Measurements from ENCODE around the gene NID2. TPM values are rescaled to one million over a fixed set of nuclear protein-coding genes. Genes with fewer than 3 reads are reported as not detected.

NID2 gene
- total and polyA plus RNA-seq, 10 of the 15 experiments (the other 5 are each of a cell fraction or from before 2014, with no cell fraction given), result 0.04 to 0.49 (median 0.23) TPM; not detected in 3

DNA sequence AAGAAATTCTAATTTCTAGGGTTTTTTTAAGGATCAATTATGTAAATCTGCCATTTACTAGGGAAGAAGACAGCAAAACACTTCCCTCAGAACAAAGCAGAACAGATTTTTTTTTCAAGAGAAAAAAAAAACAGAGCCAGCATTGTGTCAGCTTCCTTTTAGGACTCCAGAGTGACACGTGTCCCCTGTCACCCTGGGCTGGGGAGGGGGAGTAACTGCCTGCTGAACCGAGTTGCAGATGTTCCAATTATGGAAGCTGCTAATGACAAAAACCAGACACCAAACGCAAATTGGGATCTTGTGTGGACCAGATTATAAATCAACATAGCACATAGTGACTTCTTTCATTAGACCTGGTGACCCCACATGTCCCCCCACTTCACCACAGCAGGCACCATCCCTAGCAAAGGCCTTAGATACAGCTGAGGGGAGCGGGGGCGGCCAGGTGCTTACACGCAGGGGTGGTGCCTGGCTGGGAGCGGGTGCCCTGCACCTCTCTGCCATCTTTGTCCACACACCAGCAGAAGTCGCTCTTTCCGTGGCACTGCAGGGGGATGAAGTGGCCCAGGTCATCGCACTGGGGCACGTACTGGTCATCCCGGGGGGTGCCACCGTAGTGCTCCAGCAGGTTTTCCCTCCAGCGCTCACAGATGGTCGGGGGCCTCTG, 54.1 kb downstream of the NID2 start:
- no TSS peak for BruUV-seq (replicated peaks)
- Histone ChIP-seq H3K4me2 (ENCODE audit: control insufficient read depth, insufficient read depth) (no peak overlapping the region), H3K79me2 (ENCODE audit: control insufficient read depth, insufficient read depth, low read length) (no peaks in the 10 kb centered on the region), H3K4me3 (no peak overlapping the region), H3K9ac (ENCODE audit: control insufficient read depth, insufficient read depth, low read length) (no peak overlapping the region), H3K36me3 (ENCODE audit: control insufficient read depth in 2 of 2, insufficient read depth in 2 of 2, low read length in 1 of 2) (peaks cover 7 to 9% of the 10 kb centered on the region in 2 experiments; a peak in 3 of 4 replicates), H4K20me1 (ENCODE audit: control insufficient read depth, insufficient read depth) (no peaks in the 10 kb centered on the region), H2AFZ (ENCODE audit: control insufficient read depth, low read depth, low read length) (no peak overlapping the region), H3K9me3 (replicated peaks; ENCODE audit: control insufficient read depth, insufficient read depth, low read length) (no peaks in the 10 kb centered on the region), H3K27ac (ENCODE audit: control insufficient read depth, insufficient read depth) (no peak overlapping the region), H3K27me3 (replicated peaks in 1 of 2; ENCODE audit: control insufficient read depth in 2 of 2, insufficient read depth in 2 of 2, low read length in 1 of 2) (no peaks in the 10 kb centered on the region), H3K4me1 (ENCODE audit: control insufficient read depth, insufficient read depth, low read length) (no peaks in the 10 kb centered on the region)
- intact Hi-C loops (cut with micrococcal nuclease; ENCODE audit: unreplicated experiment) (no loop called here), in situ Hi-C loops (cut with MboI) (no loop called here)
- WGBS (ENCODE audit: insufficient coverage, insufficient replicate concordance, low lambda C conversion rate, missing lambda C conversion rate), result 76% methylated on average over 15 of the region's 15 CpGs
- FAIRE-seq (no peak), ATAC-seq (no peak), DNase-seq (ENCODE audit: low read depth, low spot score) (no peak)
- ChIA-PET CTCF (interaction anchor here (0.6 to 2.7 kb wide), 6 partner anchors 12 to 117 kb away, joined by 3 to 20 read pairs (median 3); no protein-coding TSS in a partner anchor), RAD21 (ENCODE audit: unreplicated experiment) (no interaction called here), POLR2A (no interaction called here), SMC1A (ENCODE audit: uncharacterized antibody, unreplicated experiment) (interaction anchor here (0.8 kb wide), 1 partner anchor 17 kb away, joined by 3 read pairs; no protein-coding TSS in a partner anchor)
- TF ChIP-seq RCOR1 (conservative IDR thresholded peaks at IDR 0.05; ENCODE audit: low read depth, low read length) (no peak), MEF2B (IDR thresholded peaks at IDR 0.05; ENCODE audit: partially characterized antibody, poor library complexity, severe bottlenecking) (no peak), ZNF24 (IDR thresholded peaks at IDR 0.05) (no peak), EP300 (IDR thresholded peaks at IDR 0.05; ENCODE audit: borderline replicate concordance in 1 of 2, control insufficient read depth in 1 of 2, low read depth in 2 of 2, low read length in 2 of 2) (no peak), RAD21 (IDR thresholded peaks at IDR 0.05; ENCODE audit: insufficient read depth, low read depth, low read length) (no peak), IRF3 (IDR thresholded peaks at IDR 0.05) (no peak), NFIC (IDR thresholded peaks at IDR 0.05; ENCODE audit: low read depth, low read length) (no peak), SUPT20H (IDR thresholded peaks at IDR 0.05; ENCODE audit: borderline replicate concordance, control insufficient read depth, low read depth, low read length) (no peak), BCLAF1 (IDR thresholded peaks at IDR 0.05) (no peak), PAX8 (IDR thresholded peaks at IDR 0.05) (no peak), PRDM15 (CRISPR knock-in tag; IDR thresholded peaks at IDR 0.05) (no peak), ASH2L (IDR thresholded peaks at IDR 0.05; ENCODE audit: borderline replicate concordance, low read depth) (no peak), YY1 (IDR thresholded peaks at IDR 0.05; ENCODE audit: low read depth, low read length) (no peak)
- TF ChIP-seq, protein P1, sequence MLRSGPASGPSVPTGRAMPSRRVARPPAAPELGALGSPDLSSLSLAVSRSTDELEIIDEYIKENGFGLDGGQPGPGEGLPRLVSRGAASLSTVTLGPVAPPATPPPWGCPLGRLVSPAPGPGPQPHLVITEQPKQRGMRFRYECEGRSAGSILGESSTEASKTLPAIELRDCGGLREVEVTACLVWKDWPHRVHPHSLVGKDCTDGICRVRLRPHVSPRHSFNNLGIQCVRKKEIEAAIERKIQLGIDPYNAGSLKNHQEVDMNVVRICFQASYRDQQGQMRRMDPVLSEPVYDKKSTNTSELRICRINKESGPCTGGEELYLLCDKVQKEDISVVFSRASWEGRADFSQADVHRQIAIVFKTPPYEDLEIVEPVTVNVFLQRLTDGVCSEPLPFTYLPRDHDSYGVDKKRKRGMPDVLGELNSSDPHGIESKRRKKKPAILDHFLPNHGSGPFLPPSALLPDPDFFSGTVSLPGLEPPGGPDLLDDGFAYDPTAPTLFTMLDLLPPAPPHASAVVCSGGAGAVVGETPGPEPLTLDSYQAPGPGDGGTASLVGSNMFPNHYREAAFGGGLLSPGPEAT (IDR thresholded peaks at IDR 0.05; ENCODE audit: low read depth), result no peak

Data from GM12878 (cell line).